ENCODE measurements around the gene ATXN7.
A peak's percentile ranks its signal among the peaks of the same experiment; 100 is the strongest.

The ATXN7 gene, protein sequence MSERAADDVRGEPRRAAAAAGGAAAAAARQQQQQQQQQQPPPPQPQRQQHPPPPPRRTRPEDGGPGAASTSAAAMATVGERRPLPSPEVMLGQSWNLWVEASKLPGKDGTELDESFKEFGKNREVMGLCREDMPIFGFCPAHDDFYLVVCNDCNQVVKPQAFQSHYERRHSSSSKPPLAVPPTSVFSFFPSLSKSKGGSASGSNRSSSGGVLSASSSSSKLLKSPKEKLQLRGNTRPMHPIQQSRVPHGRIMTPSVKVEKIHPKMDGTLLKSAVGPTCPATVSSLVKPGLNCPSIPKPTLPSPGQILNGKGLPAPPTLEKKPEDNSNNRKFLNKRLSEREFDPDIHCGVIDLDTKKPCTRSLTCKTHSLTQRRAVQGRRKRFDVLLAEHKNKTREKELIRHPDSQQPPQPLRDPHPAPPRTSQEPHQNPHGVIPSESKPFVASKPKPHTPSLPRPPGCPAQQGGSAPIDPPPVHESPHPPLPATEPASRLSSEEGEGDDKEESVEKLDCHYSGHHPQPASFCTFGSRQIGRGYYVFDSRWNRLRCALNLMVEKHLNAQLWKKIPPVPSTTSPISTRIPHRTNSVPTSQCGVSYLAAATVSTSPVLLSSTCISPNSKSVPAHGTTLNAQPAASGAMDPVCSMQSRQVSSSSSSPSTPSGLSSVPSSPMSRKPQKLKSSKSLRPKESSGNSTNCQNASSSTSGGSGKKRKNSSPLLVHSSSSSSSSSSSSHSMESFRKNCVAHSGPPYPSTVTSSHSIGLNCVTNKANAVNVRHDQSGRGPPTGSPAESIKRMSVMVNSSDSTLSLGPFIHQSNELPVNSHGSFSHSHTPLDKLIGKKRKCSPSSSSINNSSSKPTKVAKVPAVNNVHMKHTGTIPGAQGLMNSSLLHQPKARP

DNA sequence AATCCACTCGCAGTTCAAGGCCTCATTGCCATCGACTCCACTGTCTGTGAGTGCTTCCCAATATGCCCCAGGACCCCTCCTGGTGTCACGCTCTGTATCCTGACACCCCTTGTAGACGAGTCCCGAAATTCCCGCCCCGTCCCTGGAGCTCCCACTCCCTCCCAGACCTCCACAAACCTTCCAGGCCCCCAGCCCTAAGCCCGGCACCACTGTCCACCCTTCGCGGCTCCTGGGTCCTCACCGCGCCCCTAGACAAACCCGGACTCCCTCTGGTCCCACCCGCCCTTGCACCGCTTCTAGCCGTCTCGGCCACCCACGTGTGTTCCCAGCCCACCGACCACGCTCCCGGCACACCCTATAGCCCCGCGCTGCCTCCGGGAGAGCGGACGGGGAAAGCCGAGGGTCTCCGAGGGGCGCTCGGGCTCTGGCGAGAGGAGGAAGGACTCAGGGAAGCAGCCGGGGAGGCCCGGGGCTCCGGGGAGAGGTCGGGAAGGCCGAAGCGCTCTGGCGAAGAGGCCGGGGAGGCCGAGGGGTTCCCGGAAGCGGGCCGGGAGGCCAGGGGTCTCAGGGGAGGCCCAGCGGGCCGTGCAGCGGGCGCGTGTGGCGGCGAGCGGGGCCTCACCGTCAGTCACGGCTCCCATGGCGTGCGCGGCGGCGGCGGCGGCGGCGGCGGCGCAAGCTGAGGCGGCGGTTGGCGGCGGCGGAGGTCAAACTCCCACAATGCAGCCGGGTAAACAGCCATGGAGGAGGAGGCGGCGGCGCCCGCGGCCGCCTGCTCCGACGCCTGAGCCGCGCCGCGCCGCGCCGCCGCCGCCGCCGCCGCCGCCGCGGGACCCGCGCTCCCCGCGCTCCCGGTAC is at the start of gene ATXN7, which contains the start of gene THOC7:
ATXN7 (plus strand) TSS at position 718 of the 858 bp plus-strand sequence. CDS start 48,732 bp downstream, outside the sequence.
THOC7 (minus strand) TSS at position 656 of the 858 bp plus-strand sequence; CDS start at position 641, 15 bp downstream.
- peak; percentile 31 to 50 (median 44) for DNase-seq (ENCODE audit: low read depth in 3 of 3)

DNA sequence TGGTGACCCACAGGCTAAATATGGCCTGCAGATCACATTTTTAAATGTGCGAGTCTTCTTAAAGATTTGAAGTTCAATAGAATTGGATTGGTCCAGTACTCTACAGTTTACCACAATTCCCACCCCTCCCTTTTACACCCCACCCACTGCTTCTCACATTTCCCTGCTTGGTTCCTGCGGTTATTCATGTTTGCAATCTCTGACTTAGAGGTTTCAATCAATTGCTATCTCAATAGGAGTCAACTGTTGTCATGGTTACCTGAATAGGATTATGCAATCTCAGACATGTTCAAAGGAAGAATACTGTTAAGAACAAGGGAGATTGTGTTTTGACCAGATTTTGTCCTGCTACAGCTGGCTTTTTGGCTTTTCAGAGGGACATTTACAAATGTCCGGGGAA is 49.4 kb upstream of the ATXN7 start:
- no peak for DNase-seq (ENCODE audit: low read depth in 3 of 3)

DNA sequence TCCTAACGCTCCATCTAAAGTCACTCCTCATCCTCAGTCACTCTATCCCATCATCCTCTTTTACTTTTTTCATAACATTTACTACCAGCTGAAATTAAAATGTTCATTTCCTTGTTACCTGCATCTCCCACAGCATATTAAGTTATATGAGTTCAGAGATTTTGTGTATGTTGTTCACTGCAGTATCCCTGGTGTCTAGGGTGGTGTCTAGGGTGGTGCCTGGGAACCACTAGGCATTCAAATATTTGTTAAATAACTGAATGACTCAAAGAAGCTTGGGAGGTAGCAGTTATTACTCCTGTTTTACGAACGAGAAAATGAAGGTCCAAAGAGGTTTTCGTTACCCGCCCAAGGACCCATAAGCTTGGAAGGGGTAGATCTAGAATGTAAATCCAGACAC is 46.4 kb upstream of the ATXN7 start:
- no peak for DNase-seq (ENCODE audit: low read depth in 3 of 3)

DNA sequence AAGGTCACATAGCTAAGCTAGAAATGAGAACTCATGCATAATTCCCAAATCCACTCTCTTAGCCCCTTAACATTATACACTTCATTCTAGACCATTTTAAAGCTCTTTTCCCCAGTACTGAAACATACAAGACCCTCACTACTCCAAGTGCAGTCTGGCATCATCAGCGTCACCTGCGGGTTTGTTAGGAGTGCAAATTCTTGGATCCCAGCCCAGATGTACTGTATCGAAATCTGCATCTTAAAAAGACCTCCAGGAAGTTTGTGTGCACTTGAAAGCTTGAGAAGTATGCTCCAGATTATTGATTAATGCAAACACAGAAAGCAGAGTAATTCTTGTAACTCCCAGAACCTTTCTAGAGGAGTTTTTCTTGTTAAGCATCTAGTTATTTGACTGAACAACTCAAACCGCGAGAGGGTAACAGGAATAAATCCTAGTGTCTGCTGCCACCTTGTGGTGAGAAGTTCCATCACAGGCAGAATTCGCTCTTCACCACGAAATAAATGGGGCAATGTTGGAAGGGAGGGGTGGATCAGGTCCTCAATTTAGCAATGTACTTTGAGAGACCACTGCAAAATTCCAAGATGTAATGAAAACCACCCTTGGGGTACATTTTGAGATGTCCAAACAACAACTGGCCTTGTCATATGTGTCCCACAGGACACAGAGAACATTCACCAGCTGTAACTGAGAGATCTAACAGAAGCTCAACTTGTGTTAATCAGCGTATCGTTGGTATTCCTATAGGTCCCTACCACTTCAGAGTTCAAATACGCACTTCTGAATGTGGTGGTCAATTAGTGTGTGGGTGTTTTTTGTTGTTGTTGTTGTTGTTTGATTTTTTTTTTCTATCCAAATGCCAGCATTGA is 45.2 kb upstream of the ATXN7 start:
- peak; percentile 18 to 40 (median 23) for DNase-seq (ENCODE audit: low read depth in 3 of 3)

DNA sequence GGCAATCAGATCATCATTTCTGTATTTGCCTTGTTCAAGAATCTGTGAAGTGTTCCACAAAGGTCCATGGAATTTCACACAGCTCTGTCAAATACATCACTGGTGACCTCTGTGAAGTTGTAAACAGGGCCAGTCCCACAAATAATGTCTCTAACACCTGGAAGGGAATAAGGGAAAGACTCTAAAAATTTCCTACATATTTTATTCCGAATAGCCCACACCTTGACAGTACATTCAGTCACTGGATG is 44.6 kb upstream of the ATXN7 start, which contains the start of gene C3orf49:
C3orf49 (plus strand) TSS at position 149 of the 248 bp plus-strand sequence. CDS start 173 bp downstream, outside the sequence.
- DNase-seq (ENCODE audit: low read depth in 3 of 3) = no peak

DNA sequence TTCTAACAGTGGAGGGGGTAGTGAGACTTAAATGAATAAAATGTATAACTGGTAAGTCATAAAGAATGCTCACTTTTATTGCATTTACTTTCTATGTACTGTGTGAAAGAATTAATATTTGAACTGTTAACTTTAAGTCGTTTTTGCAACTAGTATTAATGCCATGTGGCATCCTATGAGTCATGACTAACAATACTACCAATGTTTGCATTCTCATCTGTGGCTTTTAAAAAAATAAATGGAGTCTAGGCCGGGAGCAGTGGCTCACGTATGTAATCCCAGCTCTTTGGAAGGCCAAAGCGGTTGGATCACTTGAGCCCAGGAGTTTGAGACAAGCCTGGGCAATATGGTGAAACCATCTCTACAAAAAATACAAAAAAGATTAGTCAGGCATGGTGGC is 39.4 kb upstream of the ATXN7 start:
- no peak for DNase-seq (ENCODE audit: low read depth in 3 of 3)

DNA sequence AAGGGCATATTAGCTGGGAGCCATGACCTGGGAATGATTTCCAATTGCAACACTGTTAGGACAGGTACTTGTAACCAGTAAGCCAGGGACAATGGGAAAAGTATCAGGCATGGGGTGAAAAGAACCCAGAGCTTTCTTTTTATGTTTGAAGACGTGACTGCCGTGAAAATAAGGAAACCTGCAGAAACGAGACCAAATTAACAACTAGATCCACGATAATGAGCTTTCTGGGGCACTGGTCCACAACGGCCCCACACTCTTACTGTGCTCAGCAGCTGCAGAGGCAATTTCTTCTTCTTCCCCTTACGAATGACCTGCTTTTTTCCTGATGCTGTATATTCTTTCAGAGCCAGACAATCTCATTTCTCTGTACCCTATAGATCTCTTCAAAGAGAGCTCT is 33.1 kb upstream of the ATXN7 start:
- DNase-seq (ENCODE audit: low read depth in 3 of 3) = no peak

DNA sequence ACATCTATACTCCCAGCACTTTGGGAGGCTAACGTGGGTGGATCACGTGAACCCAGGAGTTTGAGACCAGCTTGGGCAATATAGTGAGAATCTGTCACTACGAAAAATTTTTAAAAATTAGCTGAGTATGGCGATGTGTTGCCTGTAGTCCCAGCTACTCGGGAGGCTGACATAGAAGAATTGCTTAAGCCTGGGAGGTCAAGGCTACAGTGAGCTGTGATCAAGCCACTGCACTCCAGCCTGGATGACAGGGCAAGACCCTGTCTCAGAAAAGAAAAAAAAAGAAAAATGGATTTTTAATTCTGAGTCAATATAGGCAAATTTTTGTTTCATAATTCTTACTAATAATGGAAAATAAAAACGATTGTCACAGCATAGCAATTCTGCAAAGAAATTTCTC is 31.3 kb upstream of the ATXN7 start:
- no peak for DNase-seq (ENCODE audit: low read depth in 3 of 3)

DNA sequence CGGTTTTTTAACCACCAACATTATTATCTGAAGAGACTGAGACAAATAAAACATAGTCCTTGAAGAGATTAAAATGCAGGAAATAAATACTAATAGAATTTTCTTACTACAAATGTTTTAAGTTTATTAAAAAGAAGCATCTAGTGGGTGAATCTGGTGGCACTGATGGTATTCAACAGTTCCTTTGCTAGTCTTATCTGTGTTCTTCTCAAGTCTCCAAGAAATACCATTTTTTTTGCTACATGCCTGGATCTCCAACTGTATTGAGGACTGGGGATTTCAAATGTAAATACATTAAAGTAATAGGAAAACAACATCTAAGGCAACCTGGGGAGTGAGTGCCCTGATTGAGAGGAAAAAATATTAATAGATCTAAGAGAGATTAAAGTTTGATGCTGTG is 22.0 kb upstream of the ATXN7 start:
- DNase-seq (ENCODE audit: low read depth in 3 of 3) = no peak

DNA sequence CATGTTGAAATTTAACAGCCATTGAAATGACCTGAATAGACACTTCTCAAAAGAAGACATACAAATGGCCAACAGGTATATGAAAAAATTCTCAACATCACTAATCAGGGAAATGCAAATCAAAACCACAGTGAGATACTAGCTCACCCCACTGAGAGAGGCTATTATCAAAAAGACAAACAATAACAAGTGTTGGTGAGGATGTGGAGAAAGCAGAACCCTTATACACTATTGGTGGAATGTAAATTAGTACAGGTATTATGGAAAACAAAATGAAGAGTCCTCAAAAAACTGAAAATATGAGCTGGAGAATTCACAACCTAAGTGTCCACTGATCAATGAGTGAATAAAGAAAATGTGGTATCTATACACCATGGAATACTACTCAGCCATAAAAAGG is 21.5 kb upstream of the ATXN7 start:
- DNase-seq (ENCODE audit: low read depth in 3 of 3) = no peak

DNA sequence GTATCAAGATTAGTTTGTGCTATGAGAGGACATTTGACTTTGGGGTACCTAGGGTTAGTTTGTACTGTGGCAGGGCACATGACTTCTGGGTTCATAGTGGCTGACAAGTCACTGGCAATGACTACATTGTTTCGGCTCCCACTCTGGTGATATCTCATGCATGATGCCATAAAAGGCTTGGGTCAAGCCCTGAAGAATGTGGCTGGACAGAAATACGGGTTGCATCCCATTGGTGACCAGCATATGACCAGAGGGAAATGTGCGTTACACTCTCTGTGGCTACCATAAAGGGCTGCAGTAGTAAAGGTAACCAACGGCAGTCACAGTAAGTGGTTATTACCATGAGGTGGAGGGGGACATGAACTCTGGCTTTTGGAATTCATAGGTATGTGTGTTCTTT is 18.5 kb upstream of the ATXN7 start:
- no peak for DNase-seq (ENCODE audit: low read depth in 3 of 3)

DNA sequence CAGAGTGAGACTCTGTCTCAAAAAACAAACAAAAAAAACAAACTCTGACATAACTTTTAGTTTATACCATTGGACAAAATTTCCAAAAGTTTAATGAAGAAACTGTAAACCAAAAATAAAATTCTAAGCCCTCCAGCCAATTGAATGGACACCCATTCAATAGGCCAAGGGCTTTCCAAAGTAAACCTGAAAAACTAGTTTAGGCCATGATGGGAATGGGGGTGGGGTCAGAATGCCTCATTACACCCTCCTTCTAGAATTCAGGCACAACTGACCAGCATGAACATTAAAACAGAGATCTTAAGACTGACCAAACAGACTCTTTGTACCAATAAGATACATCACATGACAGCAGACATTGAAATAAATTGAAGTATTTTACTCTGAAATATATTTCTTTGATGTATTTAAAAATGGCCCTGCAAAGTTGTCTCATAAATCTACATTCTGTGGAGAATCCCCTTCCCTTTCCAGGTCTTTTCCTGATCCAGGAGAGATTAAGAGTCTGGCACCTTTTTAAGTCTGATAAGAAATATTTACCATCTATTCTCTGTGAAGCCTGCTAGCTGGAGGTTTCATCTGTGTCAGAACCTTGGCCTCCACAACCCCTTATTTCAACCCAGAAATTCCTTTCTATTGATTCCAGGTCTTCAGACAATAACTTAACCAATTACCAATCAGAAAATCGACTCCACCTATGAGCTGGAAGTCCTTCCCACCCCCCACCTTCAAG is 15.8 kb upstream of the ATXN7 start:
- DNase-seq (ENCODE audit: low read depth in 3 of 3) = no peak

DNA sequence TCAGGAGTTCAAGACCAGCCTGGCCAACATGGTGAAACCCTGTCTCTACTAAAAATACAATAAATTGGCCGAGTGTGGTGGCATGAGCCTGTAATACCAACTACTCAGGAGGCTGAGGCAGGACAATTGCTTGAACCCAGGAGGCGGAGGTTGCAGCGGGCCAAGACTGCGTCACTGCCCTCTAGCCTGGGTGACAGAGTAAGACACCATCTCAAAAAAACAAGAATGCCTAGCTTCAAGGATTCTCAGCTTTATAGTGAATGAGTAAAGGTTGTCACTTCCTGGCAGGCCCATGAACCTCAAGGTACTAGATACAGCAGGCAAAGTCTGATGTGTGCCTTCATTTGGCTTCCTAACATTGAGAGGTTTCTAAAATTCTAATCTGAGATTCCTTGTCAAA is 14.5 kb upstream of the ATXN7 start:
- no peak for DNase-seq (ENCODE audit: low read depth in 3 of 3)

DNA sequence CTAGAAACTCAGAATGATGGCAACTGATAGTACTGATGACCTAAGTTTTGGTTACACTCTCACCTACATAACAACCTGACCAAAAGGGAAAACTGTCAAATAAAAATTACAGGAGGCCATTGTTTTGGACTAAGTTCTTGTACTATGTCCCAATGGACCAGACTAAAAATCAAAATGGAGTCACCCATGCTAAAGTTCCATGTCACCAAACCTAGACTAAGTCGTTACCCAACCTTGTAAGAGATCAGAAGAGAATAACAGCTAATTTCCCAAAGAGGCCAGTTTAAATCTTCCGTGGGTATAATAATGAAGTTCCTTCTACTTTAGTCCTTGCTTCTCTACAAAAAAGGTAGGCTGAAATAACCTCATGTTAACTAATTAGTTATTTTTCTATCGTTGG is 12.4 kb upstream of the ATXN7 start:
- DNase-seq (ENCODE audit: low read depth in 3 of 3) = no peak

DNA sequence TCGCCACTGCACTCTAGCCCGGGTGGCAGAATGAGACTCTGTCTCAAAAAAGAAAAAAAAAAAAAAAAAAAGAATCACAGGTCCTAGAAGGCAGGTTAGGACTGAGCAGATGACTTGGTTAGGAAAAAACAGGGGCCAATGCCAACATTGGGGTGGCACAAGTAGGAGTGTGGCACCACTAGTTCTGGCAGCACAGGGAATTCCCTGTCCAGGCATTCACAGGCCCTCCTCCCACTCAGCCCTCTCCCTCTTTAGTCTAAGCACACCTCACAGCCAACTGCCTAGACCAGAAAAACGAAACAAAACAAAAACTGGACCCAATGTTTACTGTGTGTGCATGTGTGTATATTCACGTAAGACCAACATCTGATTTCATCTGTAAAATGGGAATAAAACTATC is 10.6 kb upstream of the ATXN7 start:
- no peak for DNase-seq (ENCODE audit: low read depth in 3 of 3)

DNA sequence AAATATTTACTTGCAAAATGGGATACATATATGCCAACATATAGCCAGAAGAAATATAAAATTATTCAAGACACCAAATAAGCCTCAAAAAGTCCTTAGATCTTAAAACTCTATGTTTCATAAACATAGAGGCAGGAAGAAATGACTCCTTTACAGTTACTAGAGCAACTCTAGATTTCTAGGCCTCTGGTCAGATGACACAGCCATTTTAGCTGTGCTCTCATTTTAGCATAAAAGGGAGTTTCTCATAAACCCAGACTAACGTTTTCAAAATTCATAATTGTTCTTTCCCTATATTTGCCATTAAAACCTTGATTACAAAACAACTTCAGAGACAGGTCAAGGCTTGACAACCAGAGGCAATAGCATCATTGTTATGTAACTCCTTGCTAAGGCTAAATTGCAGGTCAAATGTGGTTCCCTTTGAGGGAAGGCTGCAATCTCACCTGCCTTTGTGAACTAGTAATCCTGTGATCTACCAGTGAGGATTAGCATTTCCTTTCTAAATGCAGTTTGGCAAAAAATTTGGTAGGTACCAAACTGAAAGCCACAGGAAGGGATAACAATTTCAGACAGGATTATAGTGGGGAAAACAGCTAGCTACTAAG is 8.2 kb upstream of the ATXN7 start:
- no peak for DNase-seq (ENCODE audit: low read depth in 3 of 3)

DNA sequence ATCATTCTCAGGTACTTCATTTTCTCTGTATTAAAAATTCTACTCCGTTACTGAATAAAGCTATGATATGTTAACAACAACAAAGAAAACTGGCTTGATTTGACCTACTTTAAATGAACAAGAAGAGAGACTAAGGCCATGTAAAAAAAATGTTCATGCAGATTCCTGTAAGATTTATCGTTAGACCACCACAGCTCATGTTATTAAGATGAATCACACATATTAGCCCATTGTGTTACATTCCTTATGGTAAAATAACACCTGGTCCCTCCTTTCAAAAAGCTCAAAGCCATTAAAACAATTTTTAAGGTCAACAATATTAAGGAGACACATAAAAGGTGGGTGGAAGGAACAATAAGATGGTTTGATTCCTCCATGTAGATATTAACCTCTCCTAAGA is 6.4 kb upstream of the ATXN7 start:
- no peak for DNase-seq (ENCODE audit: low read depth in 3 of 3)

DNA sequence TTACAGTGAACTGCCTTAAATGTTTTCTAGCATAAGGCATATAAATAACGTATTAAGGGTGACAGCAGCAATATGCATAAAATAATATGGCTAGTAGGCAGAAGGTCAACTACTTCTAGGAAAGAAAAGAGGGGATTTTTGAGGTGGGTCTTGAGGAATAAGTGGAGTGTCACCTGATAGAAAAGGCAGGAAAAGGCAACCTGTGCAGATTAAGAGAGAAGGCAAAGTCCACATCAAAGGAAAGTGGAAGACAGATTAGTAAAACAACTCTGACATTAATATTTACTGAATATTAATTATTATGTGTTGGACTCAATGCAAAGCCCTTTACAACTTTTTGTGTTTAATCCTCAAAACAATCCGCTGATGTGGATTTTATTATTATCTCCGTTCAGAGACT is 2.9 kb upstream of the ATXN7 start:
- DNase-seq (ENCODE audit: low read depth in 3 of 3) = no peak

DNA sequence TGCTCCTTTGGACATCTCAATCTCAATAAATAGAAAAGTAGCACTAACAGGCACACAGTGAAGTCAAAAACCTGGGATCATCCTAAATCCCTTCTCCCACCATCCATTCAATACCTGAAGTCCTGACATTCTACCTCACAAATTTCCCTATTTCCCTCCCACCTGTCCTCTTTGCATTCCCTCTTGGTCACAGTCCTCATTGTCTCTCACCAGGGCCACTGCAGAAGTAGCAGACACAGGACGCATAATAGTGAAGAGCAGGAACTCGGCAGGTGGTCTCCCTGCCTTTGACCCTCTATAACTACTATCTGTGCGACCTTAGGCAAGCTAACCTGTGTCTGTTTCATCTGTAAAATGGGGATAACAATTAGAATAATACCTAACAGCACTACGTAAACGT is 2.4 kb upstream of the ATXN7 start:
- DNase-seq (ENCODE audit: low read depth in 3 of 3) = no peak

DNA sequence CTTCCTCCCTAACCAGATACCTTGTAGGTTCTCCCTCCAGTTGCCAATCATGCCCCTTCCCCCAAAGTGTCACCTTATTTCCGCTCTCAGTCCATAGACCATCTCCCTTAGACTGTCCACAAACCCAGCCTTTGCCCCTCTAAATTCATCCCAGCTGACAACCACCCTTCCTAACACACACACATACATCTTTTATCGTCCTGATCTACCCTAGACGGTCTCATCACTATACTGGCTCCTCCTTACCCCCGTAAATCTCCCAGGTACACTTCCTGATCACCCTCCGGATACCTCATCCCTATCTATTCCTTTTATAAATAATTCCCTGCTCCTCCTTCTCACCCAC is 890 bp upstream of the ATXN7 start:
- no peak for DNase-seq (ENCODE audit: low read depth in 3 of 3)
